Stomach (tissue), 9 donors: ENCODE data around the gene GPS2. TPM values are rescaled to one million over a fixed set of nuclear protein-coding genes. Genes with fewer than 3 reads are reported as not detected.

Experiments
- DNase-seq, 2 donors: peaks; one replicate each; pipeline versions ENCODE4 v3.0.0 to v3.0.0-alpha.2; 2013 to 2019
- H3K27ac ChIP-seq, 5 donors: fragments of 200-600 bp in 4 of 5; sonication (generic) in 4 of 5; one replicate each; pipeline ENCODE4 v1.5.1; 2013 to 2019; ENCODE audit warnings: mild to moderate bottlenecking in 1 of 5, moderate library complexity in 1 of 5
- H3K27me3 ChIP-seq, 3 donors: fragments of 200-600 bp; sonication (generic); one replicate each; pipeline ENCODE4 v1.5.1; 2017 to 2019; ENCODE audit warnings: mixed run types in 1 of 3
- H3K36me3 ChIP-seq, 4 donors: fragments of 200-600 bp; sonication (generic); 1 replicate in 3 of 4; 2 replicates in 1 of 4; pipeline ENCODE4 v1.5.1; 2016 to 2019
- H3K4me1 ChIP-seq, 4 donors: fragments of 200-600 bp; sonication (generic); one replicate each; pipeline ENCODE4 v1.5.1; 2016 to 2019
- H3K4me3 ChIP-seq, 4 donors: fragments of 200-600 bp; sonication (generic) in 3 of 4; one replicate each; pipeline ENCODE4 v1.5.1; 2016 to 2019; ENCODE audit warnings: mild to moderate bottlenecking in 1 of 4
- H3K9me3 ChIP-seq, 4 donors: fragments of 200-600 bp; sonication (generic); one replicate each; pipeline ENCODE4 v1.5.1; 2016 to 2019
- EP300 ChIP-seq: sonication (generic); formaldehyde crosslinking; IDR thresholded peaks from one replicate; pipeline ENCODE4 v1.6.1; 2017; ENCODE audit warnings: antibody characterized with exemption
- POLR2A ChIP-seq, 4 donors: fragments of 450-650 bp; IDR thresholded peaks; one replicate each; pipeline ENCODE4 v1.6.1; 2016; ENCODE audit warnings: antibody characterized with exemption in 4 of 4, control low read depth in 2 of 4, mild to moderate bottlenecking in 1 of 4, moderate library complexity in 1 of 4
- POLR2AphosphoS5 ChIP-seq, 3 donors: sonication (generic); formaldehyde crosslinking; IDR thresholded peaks; one replicate each; pipeline ENCODE4 v1.6.1; 2016; ENCODE audit warnings: antibody characterized with exemption in 3 of 3
- WGBS, 5 donors: extraction: QIAGEN DNeasy Blood & Tissue Kit in 3 of 5; methylation state at CpG; one replicate each; pipeline versions ENCODE4 v1.1.5 to v1.1.7; 2013 to 2018; 5-methylcytosine and 5-hydroxymethylcytosine counted together
- intact Hi-C: fragments of 100-400 bp; cut with DNase I; formaldehyde crosslinking; loops from one replicate; pipeline ENCODE4 v1.15.1; 2023; ENCODE audit warnings: low total_unique reads
- polyA plus RNA-seq, 3 donors: library from polyadenylated mRNA; stranded (reverse); fragments of 200-250 nt; gene quantifications; one replicate each; pipeline ENCODE4 v1.2.3, GENCODE V29; 2013
- total RNA-seq, 5 donors: library from RNA; depleted of rRNA; stranded (reverse); fragments of >200 nt; gene quantifications; one replicate each; pipeline versions ENCODE4 v1.1.0 to v1.2.3, GENCODE V29; 2014 to 2016
- TF ChIP-seq, protein P1 (sequence below), 7 experiments: fragments of 450-650 bp in 4 of 7; fragments of 200-600 bp in 3 of 7; sonication (generic) in 3 of 7; IDR thresholded peaks; one replicate each; pipeline ENCODE4 v1.5.1; 2016 to 2019; ENCODE audit warnings: antibody characterized with exemption in 7 of 7, control low read depth in 2 of 7, mild to moderate bottlenecking in 1 of 7
- donor health status: healthy with polysubstance abuse.
- donor health status: Bipolar disorder and iron deficiency.
- donor health status: healthy.

The GPS2 gene
- total and polyA plus RNA-seq, 8 donors = 23.9 to 91.6 (median 71.1) TPM

- Histone ChIP-seq H3K4me3 (peak overlapping the region; percentile 89 to 99 (median 97)), H3K36me3 (peaks cover 0 to 23% (median 18%) of the 10 kb centered on the region in 4 donors), H3K9me3 (no peaks in the 10 kb centered on the region), H3K27me3 (peaks cover 0 to 15% (median 0%) of the 10 kb centered on the region in 3 donors), H3K4me1 (peaks cover 12 to 29% (median 25%) of the 10 kb centered on the region in 4 donors), H3K27ac (peak overlapping the region; percentile 81 to 95 (median 94))
- peak; percentile 73 to 93 for DNase-seq
- intact Hi-C loops = no loop called here
- TF ChIP-seq POLR2AphosphoS5 (IDR thresholded peaks at IDR 0.05) (no peak), EP300 (no peak), POLR2A (IDR thresholded peaks at IDR 0.05) (no peak)
- TF ChIP-seq, protein P1, sequence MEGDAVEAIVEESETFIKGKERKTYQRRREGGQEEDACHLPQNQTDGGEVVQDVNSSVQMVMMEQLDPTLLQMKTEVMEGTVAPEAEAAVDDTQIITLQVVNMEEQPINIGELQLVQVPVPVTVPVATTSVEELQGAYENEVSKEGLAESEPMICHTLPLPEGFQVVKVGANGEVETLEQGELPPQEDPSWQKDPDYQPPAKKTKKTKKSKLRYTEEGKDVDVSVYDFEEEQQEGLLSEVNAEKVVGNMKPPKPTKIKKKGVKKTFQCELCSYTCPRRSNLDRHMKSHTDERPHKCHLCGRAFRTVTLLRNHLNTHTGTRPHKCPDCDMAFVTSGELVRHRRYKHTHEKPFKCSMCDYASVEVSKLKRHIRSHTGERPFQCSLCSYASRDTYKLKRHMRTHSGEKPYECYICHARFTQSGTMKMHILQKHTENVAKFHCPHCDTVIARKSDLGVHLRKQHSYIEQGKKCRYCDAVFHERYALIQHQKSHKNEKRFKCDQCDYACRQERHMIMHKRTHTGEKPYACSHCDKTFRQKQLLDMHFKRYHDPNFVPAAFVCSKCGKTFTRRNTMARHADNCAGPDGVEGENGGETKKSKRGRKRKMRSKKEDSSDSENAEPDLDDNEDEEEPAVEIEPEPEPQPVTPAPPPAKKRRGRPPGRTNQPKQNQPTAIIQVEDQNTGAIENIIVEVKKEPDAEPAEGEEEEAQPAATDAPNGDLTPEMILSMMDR (IDR thresholded peaks at IDR 0.05) = no peak
- 0 to 3% (median 1%) methylated on average over 26 to 34 of the region's 34 CpGs for WGBS, 5 donors
Observed at GRCh38 chr17:7329997-7330637, 15.0 kb upstream of the GPS2 start.

DNA sequence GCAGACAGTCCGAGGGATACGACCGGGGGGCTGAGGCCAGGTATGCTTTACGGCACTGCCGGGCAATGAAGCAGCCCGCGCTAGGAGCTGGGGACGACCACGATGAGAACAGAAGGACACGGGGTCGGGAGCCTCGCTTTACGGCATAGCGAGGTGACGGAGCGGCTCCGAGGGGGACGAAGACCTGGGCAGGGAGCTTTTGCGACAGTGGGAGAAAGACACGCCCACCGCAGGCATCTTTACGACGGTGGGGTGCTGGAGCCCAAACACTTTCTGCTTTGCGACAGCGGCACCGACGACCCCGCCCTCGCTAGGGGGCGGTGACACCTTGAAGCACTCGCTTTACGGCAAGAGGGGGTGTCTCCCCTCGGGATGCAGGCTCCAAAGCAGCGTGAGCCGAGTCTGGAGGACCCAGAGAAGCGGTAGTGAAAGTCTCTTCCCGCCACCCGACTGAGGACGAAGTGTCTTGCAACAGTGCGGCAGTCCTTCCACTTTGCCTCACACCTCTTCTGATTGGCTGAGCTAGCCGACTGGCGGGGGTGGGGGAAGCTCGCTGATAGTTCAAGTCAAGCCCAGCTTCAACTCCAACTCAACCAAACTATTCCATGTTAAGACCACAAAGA is 14.3 kb upstream of the GPS2 start:
- Histone ChIP-seq H3K27ac (peak overlapping the region; percentile 81 to 95 (median 94)), H3K36me3 (peaks cover 5 to 29% (median 24%) of the 10 kb centered on the region in 4 donors), H3K4me1 (peaks cover 12 to 29% (median 26%) of the 10 kb centered on the region in 4 donors), H3K9me3 (no peaks in the 10 kb centered on the region), H3K27me3 (peaks cover 0 to 9% (median 0%) of the 10 kb centered on the region in 3 donors), H3K4me3 (peak overlapping the region; percentile 89 to 99 (median 97))
- peak; percentile 98 to 100 for DNase-seq
- WGBS, 5 donors = 0 to 1% (median 0%) methylated on average over 40 to 43 of the region's 43 CpGs
- intact Hi-C loops = no loop called here
- no peak for TF ChIP-seq EP300
- TF ChIP-seq POLR2AphosphoS5 (IDR thresholded peaks at IDR 0.05) = peak; percentile 63 to 92 (median 88)
- TF ChIP-seq POLR2A (IDR thresholded peaks at IDR 0.05) = peak in 1 of 4 donors; percentile 32
- TF ChIP-seq, protein P1 (IDR thresholded peaks at IDR 0.05) = peak in 1 of 7 experiments; percentile 15

GRCh38 chr17:7328840-7329373 is 13.7 kb upstream of the GPS2 start, which contains the start of gene NEURL4:
NEURL4 (minus strand) TSS chr17:7329335; CDS start chr17:7329312, 23 bp downstream.
- H3K27me3 ChIP-seq = peaks cover 0 to 5% (median 0%) of the 10 kb centered on the region in 3 donors
- no peak for DNase-seq
- 0 to 2% (median 1%) methylated on average over 23 to 50 of the region's 50 CpGs for WGBS, 5 donors
- H3K27ac ChIP-seq = peak within 1 kb of the TSS; percentile 81 to 95 (median 94)
- TF ChIP-seq, protein P1 (IDR thresholded peaks at IDR 0.05) = no peak
- no peak for TF ChIP-seq POLR2A (IDR thresholded peaks at IDR 0.05)
- no peak for TF ChIP-seq EP300
- no peak for TF ChIP-seq POLR2AphosphoS5 (IDR thresholded peaks at IDR 0.05)
- H3K36me3 ChIP-seq = peaks cover 7 to 35% (median 30%) of the 10 kb centered on the region in 4 donors
- H3K9me3 ChIP-seq = no peaks in the 10 kb centered on the region
- peak within 1 kb of the TSS; percentile 89 to 99 (median 97) for H3K4me3 ChIP-seq
- H3K4me1 ChIP-seq = peaks cover 12 to 34% (median 28%) of the 10 kb centered on the region in 4 donors
- intact Hi-C loops = no loop called here

- Histone ChIP-seq H3K27ac (peak overlapping the region in 3 of 5 donors; percentile 10 to 95 (median 94)), H3K9me3 (no peaks in the 10 kb centered on the region), H3K4me1 (peaks cover 12 to 34% (median 29%) of the 10 kb centered on the region in 4 donors), H3K36me3 (peaks cover 16 to 44% (median 39%) of the 10 kb centered on the region in 4 donors), H3K27me3 (no peaks in the 10 kb centered on the region), H3K4me3 (peak overlapping the region in 2 of 4 donors; percentile 97 to 99)
- TF ChIP-seq EP300 (no peak), POLR2A (IDR thresholded peaks at IDR 0.05) (no peak), POLR2AphosphoS5 (IDR thresholded peaks at IDR 0.05) (no peak)
- TF ChIP-seq, protein P1 (IDR thresholded peaks at IDR 0.05) = no peak
- DNase-seq = no peak
- WGBS, 5 donors = 41 to 70% (median 52%) methylated on average over 1 of the region's 1 CpG
- intact Hi-C loops = no loop called here
Observed at GRCh38 chr17:7328009-7328408, 12.8 kb upstream of the GPS2 start.
